Trophoblast cell (in vitro differentiated cells and primary cell): ENCODE results near the gene C16orf92.

ENCODE experiments used
- DNase-seq, 2 donors: peaks; one replicate each; pipeline ENCODE4 v3.0.0-alpha.2; 2016
- H2AFZ ChIP-seq: 2 replicates; pipeline ENCODE4 v1.6.1; 2013; ENCODE audit warnings: low read length, moderate library complexity, mild to moderate bottlenecking; ENCODE audit not compliant: insufficient read depth, poor library complexity
- H2AK5ac ChIP-seq: 2 replicates; pipeline ENCODE4 v1.6.1; 2013; ENCODE audit warnings: mild to moderate bottlenecking, low read length
- H2BK120ac ChIP-seq: 2 replicates; pipeline ENCODE4 v1.6.1; 2013; ENCODE audit warnings: low read length, mild to moderate bottlenecking, moderate library complexity; ENCODE audit not compliant: insufficient read depth, poor library complexity
- H2BK12ac ChIP-seq: 2 replicates; pipeline ENCODE4 v1.6.1; 2013; ENCODE audit warnings: mild to moderate bottlenecking, low read length, moderate library complexity
- H2BK5ac ChIP-seq: 2 replicates; pipeline ENCODE4 v1.6.1; 2013; ENCODE audit warnings: low read length, low read depth, moderate library complexity, mild to moderate bottlenecking; ENCODE audit not compliant: poor library complexity
- H3K14ac ChIP-seq: 2 replicates; pipeline ENCODE4 v1.6.1; 2013; ENCODE audit warnings: mild to moderate bottlenecking, low read length
- H3K18ac ChIP-seq: 2 replicates; pipeline ENCODE4 v1.6.1; 2013; ENCODE audit warnings: mild to moderate bottlenecking, low read length
- H3K23ac ChIP-seq: 2 replicates; pipeline ENCODE4 v1.6.1; 2013; ENCODE audit warnings: low read length
- H3K27ac ChIP-seq: 2 replicates; pipeline ENCODE4 v1.5.1; 2013; ENCODE audit warnings: low read depth, mild to moderate bottlenecking, inconsistent platforms, low read length, moderate library complexity
- H3K27me3 ChIP-seq: 2 replicates; pipeline ENCODE4 v1.6.1; 2013; ENCODE audit warnings: inconsistent platforms, mild to moderate bottlenecking, low read length, moderate library complexity; ENCODE audit not compliant: insufficient read depth
- H3K36me3 ChIP-seq, 2 experiments: 1 replicate in 1 of 2; 2 replicates in 1 of 2; pipeline ENCODE4 v1.6.1; 2013; ENCODE audit warnings: low read length in 2 of 2, mild to moderate bottlenecking in 2 of 2, moderate library complexity in 1 of 2; ENCODE audit not compliant: insufficient read depth in 2 of 2, control insufficient read depth in 1 of 2
- H3K4ac ChIP-seq: 2 replicates; pipeline ENCODE4 v1.6.1; 2013; ENCODE audit warnings: low read depth, mild to moderate bottlenecking, low read length, moderate library complexity
- H3K4me1 ChIP-seq, 2 experiments: 1 replicate in 1 of 2; 2 replicates in 1 of 2; pipeline ENCODE4 v1.6.1; 2013; ENCODE audit warnings: low read length in 2 of 2, mild to moderate bottlenecking in 2 of 2, moderate library complexity in 1 of 2; ENCODE audit not compliant: insufficient read depth in 2 of 2, control insufficient read depth in 1 of 2
- H3K4me2 ChIP-seq: 2 replicates; pipeline ENCODE4 v1.6.1; 2013; ENCODE audit warnings: inconsistent platforms, mild to moderate bottlenecking, low read length, moderate library complexity
- H3K4me3 ChIP-seq: 2 replicates; pipeline ENCODE4 v1.5.1; 2013; ENCODE audit warnings: mild to moderate bottlenecking, low read depth, low read length, inconsistent platforms
- H3K79me1 ChIP-seq: one replicate; pipeline ENCODE4 v1.6.1; 2013; ENCODE audit warnings: low read length
- H3K79me2 ChIP-seq: 2 replicates; pipeline ENCODE4 v1.6.1; 2013; ENCODE audit warnings: low read length, mild to moderate bottlenecking; ENCODE audit not compliant: control insufficient read depth, insufficient read depth, poor library complexity
- H3K9ac ChIP-seq: 2 replicates; pipeline ENCODE4 v1.6.1; 2013; ENCODE audit warnings: mild to moderate bottlenecking, low read length
- H3K9me3 ChIP-seq: 2 replicates; pipeline ENCODE4 v1.6.1; 2013; ENCODE audit warnings: low read depth, mild to moderate bottlenecking, control low read depth, inconsistent platforms, low read length; ENCODE audit not compliant: insufficient read depth
- H4K12ac ChIP-seq: 2 replicates; pipeline ENCODE4 v1.6.1; 2013; ENCODE audit warnings: low read depth, mild to moderate bottlenecking, low read length, moderate library complexity
- H4K8ac ChIP-seq: 2 replicates; pipeline ENCODE4 v1.6.1; 2013; ENCODE audit warnings: low read depth, mild to moderate bottlenecking, low read length, moderate library complexity
- H4K91ac ChIP-seq: one replicate; pipeline ENCODE4 v1.6.1; 2013; ENCODE audit warnings: low read depth, mild to moderate bottlenecking, low read length, moderate library complexity
- WGBS: extraction: QIAGEN DNeasy Blood & Tissue Kit; methylation state at CpG from one replicate; pipeline ENCODE4 v1.1.7; 2013; ENCODE audit warnings: missing lambda C conversion rate; ENCODE audit not compliant: insufficient read length, insufficient coverage; ENCODE audit errors: extremely low coverage; 5-methylcytosine and 5-hydroxymethylcytosine counted together

The C16orf92 gene

DNA sequence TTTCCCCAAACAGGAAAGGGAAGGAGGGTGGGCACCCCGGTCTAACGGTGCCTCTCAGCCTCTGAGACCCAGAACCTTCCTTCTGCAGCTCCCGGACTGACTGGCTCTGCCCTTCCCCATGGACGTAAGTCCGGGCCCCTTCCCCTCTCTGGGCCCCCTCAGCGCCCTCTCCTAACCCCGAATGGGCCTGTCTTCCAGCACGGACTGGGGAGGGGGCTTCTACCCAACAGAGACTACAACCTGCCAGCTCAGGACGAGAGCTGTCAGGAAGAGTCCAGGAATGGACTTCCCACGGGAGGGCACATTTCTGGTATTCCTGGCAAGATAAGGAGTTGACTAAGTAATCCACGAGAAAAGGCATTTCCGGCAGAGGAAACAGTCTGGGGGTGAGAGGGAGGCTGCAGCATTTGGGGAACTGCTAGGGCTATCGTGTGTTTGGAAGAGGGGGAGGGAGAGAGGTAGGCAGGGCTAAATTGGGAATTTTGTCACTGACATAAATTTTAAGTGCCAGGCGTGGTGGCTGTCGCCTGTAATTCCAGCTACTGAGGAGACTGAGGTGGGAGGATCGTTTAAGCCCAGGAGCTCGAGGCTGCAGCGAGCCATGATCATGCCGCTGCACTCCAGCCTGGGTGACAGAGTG lies 30.5 kb downstream of the C16orf92 start:
- peak overlapping the region; percentile 68 for H2AFZ ChIP-seq
- no peak overlapping the region for H3K18ac ChIP-seq
- peak overlapping the region; percentile 44 for H4K8ac ChIP-seq
- H2AK5ac ChIP-seq = no peak overlapping the region
- no peak overlapping the region for H3K27ac ChIP-seq
- no peak overlapping the region for H3K23ac ChIP-seq
- H2BK120ac ChIP-seq = no peak overlapping the region
- no peaks in the 10 kb centered on the region for H3K27me3 ChIP-seq
- no peak overlapping the region for H3K14ac ChIP-seq
- peak overlapping the region; percentile 98 for H3K4me2 ChIP-seq
- peak overlapping the region; percentile 73 for H3K4me3 ChIP-seq
- no peak overlapping the region for H2BK12ac ChIP-seq
- WGBS = no CpG with 5 or more reads among the region's 19 CpGs
- no peak overlapping the region for H2BK5ac ChIP-seq
- H3K4ac ChIP-seq = no peak overlapping the region
- H3K79me1 ChIP-seq = peaks cover 5% of the 10 kb centered on the region
- no peak overlapping the region for H4K12ac ChIP-seq
- H3K79me2 ChIP-seq = peaks cover 2% of the 10 kb centered on the region
- peak overlapping the region; percentile 69 for H3K9ac ChIP-seq
- peak; percentile 64 to 73 for DNase-seq
- H3K36me3 ChIP-seq = no peaks in the 10 kb centered on the region
- H4K91ac ChIP-seq = peak overlapping the region; percentile 38
- peaks cover 3% of the 10 kb centered on the region for H3K9me3 ChIP-seq
- peaks cover 3 to 14% of the 10 kb centered on the region in 2 experiments for H3K4me1 ChIP-seq

DNA sequence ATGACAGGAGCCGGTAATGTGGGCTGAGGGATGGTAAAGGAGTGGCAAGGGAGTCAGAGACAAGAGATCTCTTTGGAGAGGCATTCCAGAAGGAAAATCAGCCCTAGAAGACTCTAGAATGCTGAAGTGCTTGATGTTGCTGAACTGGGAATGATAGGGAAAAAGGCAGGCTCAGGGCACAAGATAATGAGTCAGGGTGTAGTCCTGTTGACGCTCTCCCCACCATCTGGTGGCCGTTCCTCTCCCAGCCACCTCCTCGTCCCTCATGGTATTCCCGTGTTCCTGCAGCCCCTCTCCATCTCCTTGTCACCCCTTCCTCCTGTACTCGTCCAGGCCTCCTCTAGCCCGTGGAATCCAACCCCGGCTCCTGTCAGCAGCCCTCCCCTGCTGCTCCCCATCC lies 31.5 kb downstream of the C16orf92 start:
- DNase-seq = no peak
- no peak overlapping the region for H4K8ac ChIP-seq
- H2AK5ac ChIP-seq = no peak overlapping the region
- H2BK120ac ChIP-seq = no peak overlapping the region
- H3K27ac ChIP-seq = no peak overlapping the region
- no peak overlapping the region for H2BK12ac ChIP-seq
- peaks cover 3% of the 10 kb centered on the region for H3K9me3 ChIP-seq
- H3K79me1 ChIP-seq = peaks cover 5% of the 10 kb centered on the region
- H2BK5ac ChIP-seq = no peak overlapping the region
- peaks cover 2% of the 10 kb centered on the region for H3K79me2 ChIP-seq
- no CpG with 5 or more reads among the region's 8 CpGs for WGBS
- H3K4me2 ChIP-seq = no peak overlapping the region
- H3K14ac ChIP-seq = no peak overlapping the region
- H3K4me3 ChIP-seq = no peak overlapping the region
- no peak overlapping the region for H4K12ac ChIP-seq
- no peaks in the 10 kb centered on the region for H3K36me3 ChIP-seq
- no peak overlapping the region for H3K18ac ChIP-seq
- H3K9ac ChIP-seq = peak overlapping the region; percentile 33
- peaks cover 3 to 14% of the 10 kb centered on the region in 2 experiments for H3K4me1 ChIP-seq
- H2AFZ ChIP-seq = no peak overlapping the region
- no peaks in the 10 kb centered on the region for H3K27me3 ChIP-seq
- peak overlapping the region; percentile 18 for H3K23ac ChIP-seq
- H3K4ac ChIP-seq = no peak overlapping the region
- H4K91ac ChIP-seq = no peak overlapping the region

DNA sequence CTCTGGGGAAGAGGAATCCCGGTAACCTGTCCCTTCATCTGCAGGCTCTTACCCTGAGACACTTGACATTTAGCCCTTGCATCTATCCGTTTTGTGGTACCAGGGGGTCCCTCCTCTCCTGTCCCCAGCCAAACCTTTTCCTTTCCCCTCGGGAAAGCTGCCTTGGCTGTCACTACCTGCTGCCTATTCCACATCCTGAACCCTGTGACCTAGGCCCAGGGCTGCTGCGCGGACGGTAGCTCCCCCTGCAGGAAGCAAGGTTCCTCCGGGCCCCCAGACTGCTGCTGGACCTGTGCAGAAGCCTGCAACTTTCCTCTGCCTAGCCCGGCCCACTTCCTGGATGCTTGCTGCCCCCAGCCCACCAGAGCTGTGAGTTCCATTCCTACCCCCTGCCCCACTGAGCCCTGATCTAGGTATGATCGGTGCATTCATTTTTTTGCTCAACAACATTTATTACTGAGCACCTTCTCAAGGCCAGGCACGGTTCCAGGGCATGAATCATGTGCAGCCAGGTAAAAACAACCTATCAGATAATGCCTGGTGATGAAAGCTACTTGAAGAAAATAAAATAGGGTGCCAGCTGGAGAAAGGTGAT lies 32.1 kb downstream of the C16orf92 start:
- Histone ChIP-seq H2BK12ac (no peak overlapping the region), H4K91ac (no peak overlapping the region), H3K79me2 (peaks cover 2% of the 10 kb centered on the region), H3K9me3 (peaks cover 3% of the 10 kb centered on the region), H3K36me3 (peaks cover 0 to 1% of the 10 kb centered on the region in 2 experiments), H3K4me2 (no peak overlapping the region), H2BK5ac (no peak overlapping the region), H3K4ac (no peak overlapping the region), H3K79me1 (peaks cover 5% of the 10 kb centered on the region), H3K18ac (no peak overlapping the region), H3K4me1 (peaks cover 3 to 14% of the 10 kb centered on the region in 2 experiments), H2AK5ac (no peak overlapping the region), H3K9ac (no peak overlapping the region), H2AFZ (no peak overlapping the region), H3K4me3 (no peak overlapping the region), H3K23ac (no peak overlapping the region), H4K8ac (no peak overlapping the region), H3K27ac (no peak overlapping the region), H3K14ac (no peak overlapping the region), H3K27me3 (no peaks in the 10 kb centered on the region), H2BK120ac (no peak overlapping the region), H4K12ac (no peak overlapping the region)
- no CpG with 5 or more reads among the region's 10 CpGs for WGBS
- DNase-seq = peak; percentile 34 to 51

DNA sequence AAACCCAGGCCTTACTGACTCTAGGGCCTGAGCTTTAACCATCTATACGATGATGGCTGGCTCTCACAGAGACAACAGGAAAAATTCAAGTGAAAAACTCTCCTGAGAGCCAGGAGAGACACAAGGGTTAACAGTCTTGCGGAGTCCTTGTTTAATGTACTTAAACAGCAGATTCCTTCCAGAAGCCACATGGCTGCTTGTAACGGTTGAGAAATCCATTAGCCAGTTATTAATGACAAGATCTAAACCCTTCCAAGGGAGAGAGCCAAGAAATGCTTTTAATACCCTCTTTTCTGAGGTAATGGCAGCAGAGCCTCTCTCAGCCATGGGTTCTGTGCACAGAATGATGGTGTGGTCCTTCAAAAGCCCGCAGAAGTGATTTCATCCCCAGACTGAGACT lies 37.3 kb downstream of the C16orf92 start:
- Histone ChIP-seq H3K4me1 (peaks cover 15 to 21% of the 10 kb centered on the region in 2 experiments), H2BK5ac (no peak overlapping the region), H3K14ac (no peak overlapping the region), H2AK5ac (no peak overlapping the region), H3K9ac (no peak overlapping the region), H3K23ac (no peak overlapping the region), H4K12ac (no peak overlapping the region), H4K8ac (no peak overlapping the region), H2BK120ac (no peak overlapping the region), H3K18ac (no peak overlapping the region), H3K9me3 (no peaks in the 10 kb centered on the region), H3K4me3 (no peak overlapping the region), H3K27me3 (no peaks in the 10 kb centered on the region), H2BK12ac (no peak overlapping the region), H3K4me2 (no peak overlapping the region), H3K27ac (no peak overlapping the region), H3K4ac (no peak overlapping the region), H2AFZ (no peak overlapping the region), H3K79me1 (peaks cover 10% of the 10 kb centered on the region), H3K36me3 (peaks cover 0 to 1% of the 10 kb centered on the region in 2 experiments), H3K79me2 (peaks cover 8% of the 10 kb centered on the region), H4K91ac (no peak overlapping the region)
- DNase-seq = no peak
- WGBS = no CpG with 5 or more reads among the region's 4 CpGs
